ENCODE measurements around the gene C1orf35. TPM values are rescaled to one million over a fixed set of nuclear protein-coding genes. Genes with fewer than 3 reads are reported as not detected.

The C1orf35 gene
- total RNA-seq, 5 donors from 2014 or later (not counting 1 experiment from before 2014, with no cell fraction given) = 19.7 to 34.0 (median 32.3) TPM

DNA sequence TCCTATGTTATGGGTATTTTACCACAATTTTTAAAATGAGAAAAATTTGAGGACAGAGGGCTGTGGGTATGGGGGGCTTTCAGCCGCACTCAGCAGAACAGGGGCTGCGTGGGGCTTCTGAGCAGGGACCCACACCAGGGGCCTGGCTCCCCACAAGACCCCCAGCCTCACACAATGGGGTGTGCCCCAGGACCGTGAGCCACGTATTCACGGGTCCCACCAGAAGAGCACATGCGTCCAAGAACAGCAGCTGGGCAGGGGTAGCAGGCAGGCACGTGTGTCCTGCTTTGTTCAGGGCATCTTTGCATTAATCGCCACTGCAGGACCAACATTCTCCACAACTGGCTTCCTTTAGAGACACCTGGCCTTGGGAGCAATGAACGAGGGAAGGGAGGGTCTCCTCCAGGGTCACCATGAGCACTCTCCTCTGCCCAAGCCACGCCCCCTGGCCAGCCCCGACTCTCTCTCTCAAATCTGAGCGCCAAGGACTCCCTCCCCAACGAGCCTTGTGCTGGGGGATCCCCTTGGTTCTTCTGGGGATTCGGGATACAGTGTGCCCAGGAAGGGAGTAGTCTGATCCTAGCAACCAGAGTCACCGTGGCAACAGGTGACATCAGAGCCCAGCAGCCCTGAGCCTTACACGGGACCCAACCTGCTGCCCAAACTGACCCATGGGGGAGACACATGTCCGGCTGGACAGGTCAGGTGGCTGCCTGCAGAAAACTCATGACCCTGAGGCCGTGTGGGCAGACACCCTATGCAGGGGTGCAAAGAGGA lies 28.0 kb downstream of the C1orf35 start:
- POLR2A ChIA-PET = no interaction called here
- WGBS (ENCODE audit: insufficient coverage) = 61% methylated on average over 13 of the region's 18 CpGs
- H3K27ac Mint-ChIP-seq = no peak overlapping the region

DNA sequence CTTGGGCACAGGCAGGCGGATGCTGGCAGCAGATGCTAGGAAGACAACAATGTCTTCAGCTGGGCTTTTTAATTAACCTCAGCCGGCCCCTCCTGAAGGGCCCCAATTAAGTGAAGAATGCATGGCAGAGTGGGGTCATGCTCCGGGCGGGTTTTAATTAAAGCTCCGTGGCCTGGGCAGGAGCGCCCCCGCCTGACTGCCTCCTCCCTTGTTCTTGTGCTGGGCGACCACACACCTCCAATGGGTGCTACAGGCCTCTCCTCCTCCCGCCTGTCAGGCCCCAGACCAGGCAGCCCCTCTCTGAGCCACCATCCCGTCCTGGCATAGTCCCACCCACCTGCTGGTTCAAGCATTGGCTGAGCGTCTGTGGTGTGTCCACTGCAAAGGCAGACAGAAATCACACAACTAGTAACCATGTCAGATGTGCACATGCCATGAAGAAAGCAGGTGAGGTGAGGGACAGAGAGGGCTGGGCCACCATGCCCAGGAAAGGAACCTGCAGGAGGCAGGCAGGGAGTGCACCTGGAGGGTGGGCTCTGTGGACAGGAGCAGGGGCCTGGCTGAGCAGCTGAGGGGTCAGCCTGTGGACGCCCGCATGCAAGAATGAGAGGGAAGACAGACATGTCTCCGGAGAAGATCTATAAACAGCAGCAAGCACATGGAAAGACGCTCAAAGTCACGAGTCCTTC lies 29.1 kb downstream of the C1orf35 start:
- Mint-ChIP-seq H3K36me3 (no peaks in the 10 kb centered on the region), H3K9me3 (no peaks in the 10 kb centered on the region)

More for the DNA sequence above, 28.0 kb downstream of the C1orf35 start:
- Mint-ChIP-seq H3K36me3 (no peaks in the 10 kb centered on the region), H3K27me3 (no peaks in the 10 kb centered on the region), H3K4me1 (peaks cover 11 to 16% (median 12%) of the 10 kb centered on the region in 3 donors), H3K9me3 (no peaks in the 10 kb centered on the region), H3K4me3 (no peak overlapping the region)
- no peaks in the 10 kb centered on the region for H3K36me3 ChIP-seq (ENCODE audit: control insufficient read depth in 2 of 2, extremely low read depth in 1 of 2, insufficient read depth in 1 of 2, low read length in 1 of 2)
- H3K4me3 ChIP-seq (ENCODE audit: control insufficient read depth in 1 of 2, extremely low read depth in 1 of 2, low read length in 1 of 2) = no peak overlapping the region
- no peaks in the 10 kb centered on the region for H3K9me3 ChIP-seq
- CTCF ChIA-PET = no interaction called here
- no peak overlapping the region for H3K27ac ChIP-seq (ENCODE audit: low read length)
- peaks cover 0 to 5% of the 10 kb centered on the region in 2 experiments for H3K27me3 ChIP-seq (replicated peaks in 1 of 2; ENCODE audit: control insufficient read depth in 2 of 2, extremely low read depth in 1 of 2, insufficient read depth in 2 of 2, low read length in 1 of 2)
- ATAC-seq (replicated peaks in 1 of 4) = no peak
- no peak for DNase-seq
- peaks cover 0 to 11% of the 10 kb centered on the region in 2 experiments for H3K4me1 ChIP-seq (ENCODE audit: control insufficient read depth in 1 of 2, extremely low read depth in 1 of 2, insufficient read depth in 2 of 2, low read length in 2 of 2)

DNA sequence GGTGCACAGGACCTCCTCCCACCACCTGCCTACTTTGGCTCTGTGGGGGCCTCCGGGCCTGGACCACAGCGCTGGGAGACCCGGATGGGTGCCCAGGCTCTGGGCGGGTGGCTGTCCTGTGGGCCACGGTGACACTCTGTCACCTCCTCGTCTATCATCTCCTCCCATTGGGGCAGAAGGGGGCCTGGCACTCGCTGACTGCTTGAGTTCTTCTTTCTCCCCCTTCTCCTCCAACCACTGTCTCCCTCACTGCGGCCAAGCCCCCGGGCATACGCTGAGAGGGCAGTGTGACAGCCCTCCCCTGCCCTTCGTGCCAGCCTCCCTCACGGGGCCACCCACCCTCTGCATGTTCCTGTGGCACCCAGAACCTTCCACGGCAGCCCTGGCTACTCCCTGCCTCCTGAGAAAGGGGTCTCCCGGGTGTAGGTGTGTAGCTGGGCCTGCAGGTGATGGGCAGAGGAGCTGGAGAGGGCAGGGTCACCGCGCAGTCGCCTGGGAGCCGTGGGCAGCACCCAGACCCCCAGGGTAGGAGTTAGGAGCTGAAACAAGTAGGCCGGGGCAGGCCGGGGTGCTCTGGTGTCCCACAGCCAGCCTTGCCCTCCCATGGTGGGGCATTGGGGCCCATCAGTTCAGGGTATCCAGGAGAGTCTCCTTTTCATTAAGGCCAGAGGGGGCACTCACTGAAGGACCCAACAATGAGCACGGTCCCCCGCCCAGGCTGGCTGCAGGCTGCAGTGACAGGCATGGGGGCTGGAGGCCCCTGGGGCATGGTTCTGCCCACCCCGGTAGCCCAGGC lies 29.9 kb downstream of the C1orf35 start:
- Mint-ChIP-seq H3K36me3 (no peaks in the 10 kb centered on the region), H3K27me3 (no peaks in the 10 kb centered on the region), H3K4me3 (no peak overlapping the region), H3K9me3 (no peaks in the 10 kb centered on the region), H3K27ac (no peak overlapping the region), H3K4me1 (peaks cover 2 to 12% (median 11%) of the 10 kb centered on the region in 3 donors)
- no peak overlapping the region for H3K27ac ChIP-seq (ENCODE audit: low read length)
- POLR2A ChIA-PET = interaction anchor here (0.5 to 0.6 kb wide), 2 partner anchors 13 to 32 kb away, joined by 3 read pairs; no protein-coding TSS in a partner anchor
- peaks cover 2 to 7% of the 10 kb centered on the region in 2 experiments for H3K27me3 ChIP-seq (replicated peaks in 1 of 2; ENCODE audit: control insufficient read depth in 2 of 2, extremely low read depth in 1 of 2, insufficient read depth in 2 of 2, low read length in 1 of 2)
- H3K9me3 ChIP-seq = no peaks in the 10 kb centered on the region
- CTCF ChIA-PET = no interaction called here
- no peaks in the 10 kb centered on the region for H3K36me3 ChIP-seq (ENCODE audit: control insufficient read depth in 2 of 2, extremely low read depth in 1 of 2, insufficient read depth in 1 of 2, low read length in 1 of 2)
- DNase-seq (no peak), ATAC-seq (replicated peaks in 1 of 4) (no peak)
- H3K4me1 ChIP-seq (ENCODE audit: control insufficient read depth in 1 of 2, extremely low read depth in 1 of 2, insufficient read depth in 2 of 2, low read length in 2 of 2) = peaks cover 0 to 2% of the 10 kb centered on the region in 2 experiments
- WGBS (ENCODE audit: insufficient coverage) = 76% methylated on average over 20 of the region's 23 CpGs
- no peak overlapping the region for H3K4me3 ChIP-seq (ENCODE audit: control insufficient read depth in 1 of 2, extremely low read depth in 1 of 2, low read length in 1 of 2)

More for the DNA sequence above, 29.1 kb downstream of the C1orf35 start:
- Histone ChIP-seq H3K4me1 (ENCODE audit: control insufficient read depth in 1 of 2, extremely low read depth in 1 of 2, insufficient read depth in 2 of 2, low read length in 2 of 2) (peaks cover 0 to 2% of the 10 kb centered on the region in 2 experiments), H3K4me3 (ENCODE audit: control insufficient read depth in 1 of 2, extremely low read depth in 1 of 2, low read length in 1 of 2) (no peak overlapping the region), H3K9me3 (no peaks in the 10 kb centered on the region), H3K27me3 (replicated peaks in 1 of 2; ENCODE audit: control insufficient read depth in 2 of 2, extremely low read depth in 1 of 2, insufficient read depth in 2 of 2, low read length in 1 of 2) (peaks cover 0 to 5% of the 10 kb centered on the region in 2 experiments), H3K27ac (ENCODE audit: low read length) (no peak overlapping the region), H3K36me3 (ENCODE audit: control insufficient read depth in 2 of 2, extremely low read depth in 1 of 2, insufficient read depth in 1 of 2, low read length in 1 of 2) (no peaks in the 10 kb centered on the region)
- ATAC-seq (replicated peaks in 1 of 4) = no peak
- ChIA-PET POLR2A (interaction anchor here in 1 of 2 donors (0.6 kb wide), 1 partner anchor 31 kb away, joined by 3 read pairs; no protein-coding TSS in a partner anchor), CTCF (interaction anchor here in 1 of 2 donors (0.6 kb wide), 1 partner anchor 299 kb away, joined by 3 read pairs; no protein-coding TSS in a partner anchor)
- 62% methylated on average over 16 of the region's 16 CpGs for WGBS (ENCODE audit: insufficient coverage)
- H3K27ac Mint-ChIP-seq = no peak overlapping the region
- DNase-seq = no peak
- no peaks in the 10 kb centered on the region for H3K27me3 Mint-ChIP-seq
- no peak overlapping the region for H3K4me3 Mint-ChIP-seq
- H3K4me1 Mint-ChIP-seq = peaks cover 5 to 14% (median 11%) of the 10 kb centered on the region in 3 donors

DNA sequence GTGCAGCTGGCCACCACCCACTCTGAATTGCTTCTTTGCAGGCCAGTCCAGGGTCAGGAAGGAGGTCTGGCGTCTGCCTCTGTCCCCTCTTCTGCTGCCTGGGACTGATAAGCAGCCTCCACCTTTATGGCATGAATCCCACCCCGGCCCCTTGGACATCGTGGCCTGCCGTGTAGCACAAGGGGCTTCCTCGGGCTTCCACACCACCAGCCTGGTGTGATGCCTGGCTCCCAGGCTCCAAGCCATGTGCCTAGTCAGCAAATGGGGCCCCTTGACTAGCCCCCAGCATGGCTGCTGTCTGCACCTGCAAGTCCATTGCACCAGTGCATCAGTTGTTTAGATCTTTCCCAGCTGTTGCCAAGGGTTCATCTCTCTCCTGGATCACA lies 30.5 kb downstream of the C1orf35 start:
- Mint-ChIP-seq H3K9me3 (no peaks in the 10 kb centered on the region), H3K36me3 (no peaks in the 10 kb centered on the region), H3K4me1 (peaks cover 2 to 11% (median 8%) of the 10 kb centered on the region in 3 donors), H3K4me3 (no peak overlapping the region), H3K27ac (no peak overlapping the region), H3K27me3 (no peaks in the 10 kb centered on the region)
- peaks cover 0 to 2% of the 10 kb centered on the region in 2 experiments for H3K4me1 ChIP-seq (ENCODE audit: control insufficient read depth in 1 of 2, extremely low read depth in 1 of 2, insufficient read depth in 2 of 2, low read length in 2 of 2)
- H3K9me3 ChIP-seq = no peaks in the 10 kb centered on the region
- DNase-seq (no peak), ATAC-seq (replicated peaks in 1 of 4) (no peak)
- ChIA-PET CTCF (no interaction called here), POLR2A (no interaction called here)
- no peaks in the 10 kb centered on the region for H3K36me3 ChIP-seq (ENCODE audit: control insufficient read depth in 2 of 2, extremely low read depth in 1 of 2, insufficient read depth in 1 of 2, low read length in 1 of 2)
- no peak overlapping the region for H3K4me3 ChIP-seq (ENCODE audit: control insufficient read depth in 1 of 2, extremely low read depth in 1 of 2, low read length in 1 of 2)
- H3K27me3 ChIP-seq (replicated peaks in 1 of 2; ENCODE audit: control insufficient read depth in 2 of 2, extremely low read depth in 1 of 2, insufficient read depth in 2 of 2, low read length in 1 of 2) = peaks cover 2 to 7% of the 10 kb centered on the region in 2 experiments
- H3K27ac ChIP-seq (ENCODE audit: low read length) = no peak overlapping the region
- WGBS (ENCODE audit: insufficient coverage) = 60% methylated on average over 5 of the region's 5 CpGs

DNA sequence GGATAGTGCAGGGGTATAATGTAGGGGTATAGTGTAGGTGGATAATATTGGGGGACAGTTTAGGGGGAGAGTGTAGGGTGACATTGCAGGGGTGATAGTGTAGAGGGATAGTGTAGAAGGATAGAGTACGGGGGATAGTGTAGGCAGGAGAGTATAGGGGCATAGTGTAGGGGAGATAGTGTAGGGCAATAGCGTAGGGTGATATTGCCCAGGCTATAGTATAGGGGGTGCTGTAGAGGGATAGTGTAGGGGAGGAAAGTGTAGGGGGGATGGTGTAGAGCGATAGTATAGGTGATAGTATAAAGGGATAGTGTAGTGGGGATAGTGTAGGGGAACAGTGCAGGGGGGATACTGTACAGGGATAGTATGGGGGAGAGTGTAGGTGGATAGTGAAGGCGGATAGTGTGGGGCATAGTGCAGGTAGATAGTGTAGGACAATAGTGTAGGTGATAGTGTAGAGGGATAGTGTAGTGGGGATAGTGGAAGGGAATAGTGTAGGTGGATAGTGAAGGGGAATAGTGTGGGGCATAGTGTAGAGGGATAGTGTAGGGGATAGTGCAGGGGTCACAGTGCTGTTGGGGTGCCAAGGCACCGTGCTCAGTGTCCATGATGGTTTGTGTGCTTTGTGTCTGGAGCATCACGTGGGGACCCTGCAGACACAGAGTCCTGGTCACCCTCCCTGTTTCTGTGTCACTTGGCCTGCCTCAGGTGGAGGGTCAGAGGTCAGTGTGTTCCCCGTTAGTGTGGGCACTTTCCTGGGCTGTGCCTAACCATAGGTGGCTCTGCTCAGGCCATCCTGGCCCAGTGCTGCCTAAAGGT lies 31.1 kb downstream of the C1orf35 start:
- DNase-seq = no peak
- POLR2A ChIA-PET = no interaction called here
- ATAC-seq (replicated peaks in 1 of 4) = peak in 1 of 4 experiments; percentile 49
- no peak overlapping the region for H3K27ac Mint-ChIP-seq
- no peak overlapping the region for H3K27ac ChIP-seq (ENCODE audit: low read length)
- peaks cover 3 to 4% of the 10 kb centered on the region in 2 donors for H3K27me3 Mint-ChIP-seq
- 70% methylated on average over 7 of the region's 7 CpGs for WGBS (ENCODE audit: insufficient coverage)
- peaks cover 0 to 11% (median 5%) of the 10 kb centered on the region in 3 donors for H3K4me1 Mint-ChIP-seq
- H3K4me3 Mint-ChIP-seq = no peak overlapping the region
- no peak overlapping the region for H3K4me3 ChIP-seq (ENCODE audit: control insufficient read depth in 1 of 2, extremely low read depth in 1 of 2, low read length in 1 of 2)
- peaks cover 2 to 11% of the 10 kb centered on the region in 2 experiments for H3K27me3 ChIP-seq (replicated peaks in 1 of 2; ENCODE audit: control insufficient read depth in 2 of 2, extremely low read depth in 1 of 2, insufficient read depth in 2 of 2, low read length in 1 of 2)
- no peaks in the 10 kb centered on the region for H3K9me3 ChIP-seq
- peaks cover 0 to 2% of the 10 kb centered on the region in 2 experiments for H3K4me1 ChIP-seq (ENCODE audit: control insufficient read depth in 1 of 2, extremely low read depth in 1 of 2, insufficient read depth in 2 of 2, low read length in 2 of 2)
- no peaks in the 10 kb centered on the region for H3K9me3 Mint-ChIP-seq
- no peaks in the 10 kb centered on the region for H3K36me3 Mint-ChIP-seq
- H3K36me3 ChIP-seq (ENCODE audit: control insufficient read depth in 2 of 2, extremely low read depth in 1 of 2, insufficient read depth in 1 of 2, low read length in 1 of 2) = no peaks in the 10 kb centered on the region
- CTCF ChIA-PET = no interaction called here
